DMS53 (cell line): ENCODE data around the gene CTNNBL1.

ENCODE experiments used
- DNase-seq: peaks from one replicate; lab custom pipeline; 2025; lab: John Stamatoyannopoulos, UW

Gene CTNNBL1

GRCh38 chr20:37919389-37920040 is 225.7 kb downstream of the CTNNBL1 start:
- DNase-seq, result no peak

GRCh38 chr20:37920270-37920669 is 226.4 kb downstream of the CTNNBL1 start:
- no peak for DNase-seq

GRCh38 chr20:37920679-37921322 is 227.0 kb downstream of the CTNNBL1 start:
- no peak for DNase-seq

- no peak for DNase-seq
Observed at GRCh38 chr20:37921341-37921929, 227.6 kb downstream of the CTNNBL1 start.
